HFFc6 (cell line): ENCODE measurements around the gene RSF1. TPM values are rescaled to one million over a fixed set of nuclear protein-coding genes. Genes with fewer than 3 reads are reported as not detected.
A peak's percentile ranks its signal among the peaks of the same experiment; 100 is the strongest.
"Not testable (repeated sequence)": the region's sequence is repeated elsewhere in the genome, so short reads cannot be mapped to it uniquely, and the experiment has no call there.

Source experiments
- DNase-seq: peaks from one replicate; pipeline ENCODE4 v3.0.0-alpha.2; 2018
- H3K27ac Mint-ChIP-seq: 2 replicates; pipeline ENCODE4 v1.8.0; 2020; ENCODE audit warnings: mild to moderate bottlenecking, mixed read lengths
- H3K27me3 Mint-ChIP-seq: 2 replicates; pipeline ENCODE4 v1.8.0; 2021; ENCODE audit warnings: mild to moderate bottlenecking, moderate library complexity, mixed read lengths; ENCODE audit not compliant: insufficient read depth
- H3K36me3 Mint-ChIP-seq: 2 replicates; pipeline ENCODE4 v1.8.0; 2021; ENCODE audit warnings: low read depth, mixed read lengths
- H3K4me1 Mint-ChIP-seq: 2 replicates; pipeline ENCODE4 v1.8.0; 2020; ENCODE audit warnings: low read depth, mixed read lengths
- H3K4me3 Mint-ChIP-seq: 2 replicates; pipeline ENCODE4 v1.8.0; 2020; ENCODE audit warnings: mild to moderate bottlenecking, moderate library complexity, mixed read lengths
- H3K9me3 Mint-ChIP-seq: 2 replicates; pipeline ENCODE4 v1.8.0; 2020; ENCODE audit warnings: mild to moderate bottlenecking, mixed read lengths
- total RNA-seq, 6 experiments: library from RNA; stranded (reverse); fragmentation: NEBNext Ultra II Directional; extraction: Animal tissue kit (Norgen Biotek cat#: 25700); gene quantifications; 2 replicates in 1 of 6; 3 replicates in 5 of 6; pipeline ENCODE4 v1.2.3, GENCODE V29; 2021
- TF ChIP-seq, protein P1 (sequence below): fragments of 200-600 bp; sonication (generic); IDR thresholded peaks from 2 replicates; pipeline ENCODE4 v1.5.0; 2021; ENCODE audit warnings: antibody characterized with exemption, mild to moderate bottlenecking

Gene RSF1
- total RNA-seq, 6 experiments from 2014 or later = 44.7 to 59.2 (median 55.3) TPM

DNA sequence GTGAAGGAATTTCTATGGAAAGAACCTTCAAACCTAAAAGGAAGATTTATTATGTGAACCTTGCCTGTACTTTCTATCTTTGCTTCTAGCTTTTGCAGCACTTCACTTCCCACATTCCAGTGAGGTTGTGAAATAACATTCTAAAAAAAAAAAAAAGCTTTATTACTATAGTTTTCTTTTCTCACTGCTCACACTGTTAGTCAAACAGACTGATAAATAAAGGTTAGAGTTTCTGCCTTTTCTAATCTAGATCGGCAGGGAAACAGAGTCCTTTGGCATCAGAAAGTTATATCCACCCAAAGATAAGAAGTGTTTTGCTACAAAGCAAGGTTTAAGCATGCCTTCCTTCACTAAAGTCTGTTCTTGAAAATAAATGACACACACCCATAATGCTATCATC is 3.3 kb upstream of the RSF1 start:
- peak overlapping the region; percentile 42; the same call in 1 of the 2 replicates for H3K27ac Mint-ChIP-seq

DNA sequence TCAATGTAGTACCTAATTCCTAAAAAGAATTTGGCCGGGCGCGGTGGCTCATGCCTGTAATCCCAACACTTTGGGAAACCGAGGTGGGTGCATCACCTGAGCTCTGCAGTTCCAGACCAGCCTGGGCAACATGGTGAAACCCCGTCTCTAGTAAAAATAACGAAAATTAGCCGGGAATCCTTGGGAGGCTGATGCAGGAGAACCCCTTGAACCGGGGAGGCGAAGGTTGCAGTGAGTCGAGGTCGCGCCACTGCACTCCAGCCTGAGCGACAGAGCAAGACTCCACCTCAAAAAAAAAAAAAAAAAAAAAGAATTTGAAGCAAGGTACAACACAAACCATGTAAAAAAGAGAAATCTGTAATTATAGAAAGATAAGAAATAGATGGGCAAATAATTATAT is 1.6 kb upstream of the RSF1 start:
- Mint-ChIP-seq H3K4me3 (peak overlapping the region; percentile 97), H3K4me1 (peaks cover 26% of the 10 kb centered on the region)
- not testable (repeated sequence) for H3K27me3 Mint-ChIP-seq, H3K27ac Mint-ChIP-seq, DNase-seq, H3K36me3 Mint-ChIP-seq, H3K9me3 Mint-ChIP-seq

More for the DNA sequence above, 3.3 kb upstream of the RSF1 start:
- Mint-ChIP-seq H3K36me3 (no peaks in the 10 kb centered on the region; the same call in 1 of the 2 replicates), H3K4me3 (no peak overlapping the region), H3K27me3 (peaks cover 5% of the 10 kb centered on the region), H3K9me3 (no peaks in the 10 kb centered on the region), H3K4me1 (peaks cover 13% of the 10 kb centered on the region)
- TF ChIP-seq, protein P1, sequence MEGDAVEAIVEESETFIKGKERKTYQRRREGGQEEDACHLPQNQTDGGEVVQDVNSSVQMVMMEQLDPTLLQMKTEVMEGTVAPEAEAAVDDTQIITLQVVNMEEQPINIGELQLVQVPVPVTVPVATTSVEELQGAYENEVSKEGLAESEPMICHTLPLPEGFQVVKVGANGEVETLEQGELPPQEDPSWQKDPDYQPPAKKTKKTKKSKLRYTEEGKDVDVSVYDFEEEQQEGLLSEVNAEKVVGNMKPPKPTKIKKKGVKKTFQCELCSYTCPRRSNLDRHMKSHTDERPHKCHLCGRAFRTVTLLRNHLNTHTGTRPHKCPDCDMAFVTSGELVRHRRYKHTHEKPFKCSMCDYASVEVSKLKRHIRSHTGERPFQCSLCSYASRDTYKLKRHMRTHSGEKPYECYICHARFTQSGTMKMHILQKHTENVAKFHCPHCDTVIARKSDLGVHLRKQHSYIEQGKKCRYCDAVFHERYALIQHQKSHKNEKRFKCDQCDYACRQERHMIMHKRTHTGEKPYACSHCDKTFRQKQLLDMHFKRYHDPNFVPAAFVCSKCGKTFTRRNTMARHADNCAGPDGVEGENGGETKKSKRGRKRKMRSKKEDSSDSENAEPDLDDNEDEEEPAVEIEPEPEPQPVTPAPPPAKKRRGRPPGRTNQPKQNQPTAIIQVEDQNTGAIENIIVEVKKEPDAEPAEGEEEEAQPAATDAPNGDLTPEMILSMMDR = no peak
- DNase-seq = no peak

DNA sequence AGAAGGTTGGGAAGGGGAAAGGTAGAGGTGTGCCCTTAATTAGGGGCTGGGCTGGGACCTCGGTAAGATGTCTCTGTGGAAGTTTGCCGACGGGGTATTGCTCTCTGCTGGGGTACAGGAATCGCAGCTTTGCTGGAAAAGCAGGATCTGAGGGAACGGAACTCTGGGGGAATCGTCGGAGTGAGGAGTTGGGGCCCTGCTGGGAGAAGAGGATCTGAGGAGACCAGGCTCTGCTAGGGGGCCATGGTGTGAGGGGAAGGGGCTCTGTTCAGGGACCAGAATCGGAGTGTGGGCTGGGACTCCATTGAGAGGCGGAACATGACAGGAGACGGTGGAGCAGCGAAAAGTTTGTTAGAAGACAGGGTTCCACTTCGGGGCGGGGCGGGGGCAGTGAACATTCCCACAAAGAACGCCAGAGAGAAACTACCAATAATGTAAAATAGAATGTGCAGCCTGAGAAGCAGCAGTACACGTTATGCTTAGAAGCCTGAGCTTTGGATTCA is 878 bp upstream of the RSF1 start:
- TF ChIP-seq, protein P1 = no peak
- H3K27ac Mint-ChIP-seq = peak overlapping the region; percentile 86
- H3K27me3 Mint-ChIP-seq = peaks cover 5% of the 10 kb centered on the region
- peaks cover 31% of the 10 kb centered on the region for H3K4me1 Mint-ChIP-seq
- H3K36me3 Mint-ChIP-seq = no peaks in the 10 kb centered on the region; the same call in 1 of the 2 replicates
- H3K4me3 Mint-ChIP-seq = peak overlapping the region; percentile 97
- no peaks in the 10 kb centered on the region for H3K9me3 Mint-ChIP-seq
- peak; percentile 32 for DNase-seq

DNA sequence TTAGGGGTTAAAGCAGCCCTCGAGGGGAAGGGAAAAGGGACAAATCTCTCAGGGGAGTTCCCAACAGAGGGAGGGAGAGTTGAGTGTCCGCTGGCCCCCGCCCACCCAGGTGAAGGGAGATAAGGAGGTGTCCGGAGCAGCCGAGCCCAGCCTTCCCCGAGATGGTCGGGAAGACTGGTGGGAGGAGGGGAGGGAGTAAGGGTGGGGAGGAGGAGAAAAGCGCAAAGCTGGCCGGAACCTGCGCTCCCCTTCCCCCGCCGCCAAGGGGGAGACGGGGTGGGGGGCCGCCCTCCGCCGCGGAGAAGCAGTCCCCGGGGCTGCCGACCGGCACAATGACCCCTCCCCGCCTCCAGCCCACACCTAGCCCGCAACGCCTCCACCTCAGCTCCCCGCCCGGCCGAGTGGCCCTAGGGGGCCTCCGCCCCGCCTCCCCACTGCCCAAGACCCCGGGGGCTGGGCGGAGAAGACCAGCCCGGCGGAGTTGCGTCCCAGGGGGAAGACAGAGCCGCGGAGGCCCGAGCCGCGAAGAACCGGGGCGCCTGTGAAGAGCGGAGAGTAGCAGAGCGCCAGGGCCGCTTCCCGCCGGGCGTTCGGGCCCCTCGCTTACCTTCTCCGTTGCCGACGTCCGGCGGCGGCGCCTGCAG is 479 bp downstream of the RSF1 start:
- DNase-seq = no peak
- Mint-ChIP-seq H3K4me1 (peaks cover 37% of the 10 kb centered on the region), H3K27ac (peak overlapping the region; percentile 86), H3K27me3 (peaks cover 5% of the 10 kb centered on the region), H3K4me3 (peak overlapping the region; percentile 97), H3K9me3 (no peaks in the 10 kb centered on the region), H3K36me3 (peaks cover 7% of the 10 kb centered on the region; the same call in 1 of the 2 replicates)
- TF ChIP-seq, protein P1 = no peak

DNA sequence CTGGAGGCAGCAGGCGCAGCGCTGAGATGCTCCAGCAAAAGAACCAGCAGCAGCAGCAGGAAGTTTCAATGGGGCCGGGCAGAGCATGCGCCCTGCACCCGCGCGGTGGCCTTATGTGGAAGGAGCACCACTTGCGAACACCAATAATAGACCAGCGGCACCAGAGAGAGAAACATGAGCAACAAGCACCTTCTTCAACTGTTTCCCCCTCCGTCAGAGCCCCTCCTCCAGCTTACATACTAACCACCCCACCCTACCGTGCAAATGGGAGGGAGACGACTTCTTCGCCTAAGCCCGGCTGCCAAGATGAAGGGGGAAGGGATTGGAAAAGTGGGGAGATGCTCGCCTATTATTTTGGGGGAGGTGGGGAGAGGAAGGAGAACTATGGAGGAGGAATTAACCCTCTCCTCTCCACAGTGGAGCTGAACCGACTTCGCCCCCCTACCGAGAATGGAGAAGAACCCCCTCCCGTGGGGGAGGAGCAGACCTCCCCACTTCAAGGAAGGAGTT is 1.1 kb downstream of the RSF1 start:
- DNase-seq = peak; percentile 82
- TF ChIP-seq, protein P1 = peak; percentile 37

DNA sequence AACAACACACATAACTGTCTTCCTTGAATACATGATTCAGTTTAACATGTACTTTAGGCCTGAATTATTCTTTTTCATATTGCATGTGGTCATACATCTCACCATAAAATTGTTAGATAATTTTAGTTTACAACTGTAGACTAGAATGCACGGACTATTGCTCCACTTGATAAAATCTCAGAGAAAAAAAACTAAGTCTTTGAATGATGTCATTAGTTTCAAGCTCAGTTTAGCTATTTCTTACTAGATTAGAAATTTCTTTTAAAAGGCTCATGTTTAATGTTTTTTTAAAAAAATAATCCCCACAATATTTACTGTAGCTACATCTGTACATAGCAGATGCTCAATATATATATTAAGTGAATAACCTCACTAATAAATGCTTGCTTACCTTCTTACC is 5.1 kb downstream of the RSF1 start:
- peaks cover 3% of the 10 kb centered on the region; the same call in 1 of the 2 replicates for H3K9me3 Mint-ChIP-seq
- peaks cover 26% of the 10 kb centered on the region for H3K36me3 Mint-ChIP-seq
- peaks cover 43% of the 10 kb centered on the region for H3K4me1 Mint-ChIP-seq
- DNase-seq = no peak
- TF ChIP-seq, protein P1 = no peak
- no peaks in the 10 kb centered on the region for H3K27me3 Mint-ChIP-seq
- no peak overlapping the region for H3K27ac Mint-ChIP-seq
- no peak overlapping the region for H3K4me3 Mint-ChIP-seq

More for the DNA sequence above, 1.1 kb downstream of the RSF1 start:
- Mint-ChIP-seq H3K27ac (peak overlapping the region; percentile 82), H3K9me3 (no peaks in the 10 kb centered on the region), H3K4me3 (peak overlapping the region; percentile 97), H3K27me3 (peaks cover 5% of the 10 kb centered on the region), H3K4me1 (peaks cover 37% of the 10 kb centered on the region), H3K36me3 (peaks cover 12% of the 10 kb centered on the region; the same call in 1 of the 2 replicates)
